ENCODE results near the gene LCP2. TPM values are rescaled to one million over a fixed set of nuclear protein-coding genes. Genes with fewer than 3 reads are reported as not detected.
"Not testable (repeated sequence)": the region's sequence is repeated elsewhere in the genome, so short reads cannot be mapped to it uniquely, and the experiment has no call there.

Gene LCP2
- total RNA-seq, 1 experiment from 2014 or later: not detected

DNA sequence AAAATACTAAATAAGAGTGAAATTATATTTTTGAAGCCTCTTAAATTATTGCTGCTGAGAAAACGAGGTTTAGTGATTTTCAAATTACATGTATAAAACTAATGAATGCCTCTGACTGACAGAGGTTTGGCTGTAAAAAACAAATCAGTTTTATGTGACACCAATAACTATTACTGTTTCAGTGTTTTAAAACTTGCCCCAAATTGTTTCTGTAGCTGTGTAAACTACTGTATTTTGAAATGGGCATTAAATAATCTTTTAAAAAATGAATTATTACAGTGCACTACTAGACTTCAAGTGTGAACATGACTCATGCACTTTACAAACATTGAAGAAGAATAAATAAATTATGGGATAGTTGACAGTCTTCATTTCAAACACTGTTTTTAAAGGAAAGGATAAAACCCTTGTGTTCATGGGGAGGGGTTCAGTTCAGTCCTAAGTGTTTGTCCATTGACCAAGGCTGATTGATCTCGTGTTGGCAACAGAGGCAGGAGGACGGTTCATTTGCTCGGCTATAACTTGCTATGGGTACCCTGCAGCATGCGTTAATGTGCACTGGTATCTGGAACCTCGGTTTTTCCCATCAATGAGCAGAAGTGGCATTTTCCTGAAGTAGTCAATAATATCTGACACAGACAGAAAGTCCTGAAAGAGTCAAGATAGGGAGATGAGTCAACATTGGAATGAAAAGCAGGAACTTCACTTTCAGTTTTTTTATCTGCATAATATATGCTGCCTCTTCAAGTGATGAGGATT lies 49.2 kb downstream of the LCP2 start:
- no TSS peak for BruUV-seq (replicated peaks)
- Histone ChIP-seq H3K79me2 (ENCODE audit: low read depth) (no peaks in the 10 kb centered on the region), H3K4me2 (no peak overlapping the region), H3K4me1 (replicated peaks; ENCODE audit: insufficient read depth) (peaks cover 24% of the 10 kb centered on the region), H3K9me2 (ENCODE audit: insufficient read depth) (no peaks in the 10 kb centered on the region), H3K36me3 (ENCODE audit: low read depth) (no peaks in the 10 kb centered on the region), H3K27ac (no peak overlapping the region), H3K9me3 (ENCODE audit: insufficient read depth, low read depth) (no peaks in the 10 kb centered on the region), H3K4me3 (no peak overlapping the region), H3K27me3 (ENCODE audit: insufficient read depth, low read depth) (no peaks in the 10 kb centered on the region), H2AFZ (no peak overlapping the region), H3F3A (ENCODE audit: insufficient read depth, low read depth) (peaks cover 9% of the 10 kb centered on the region), H4K20me1 (ENCODE audit: insufficient read depth) (no peaks in the 10 kb centered on the region)
- POLR2A ChIA-PET (ENCODE audit: unreplicated experiment): no interaction called here
- intact Hi-C loops (cut with micrococcal nuclease; ENCODE audit: unreplicated experiment): no loop called here
- DNase-seq: no peak
- CTCF ChIA-PET: no interaction called here
- no peak for TF ChIP-seq EZH2 (IDR thresholded peaks at IDR 0.05; ENCODE audit: low read depth)
- TF ChIP-seq, protein P1, sequence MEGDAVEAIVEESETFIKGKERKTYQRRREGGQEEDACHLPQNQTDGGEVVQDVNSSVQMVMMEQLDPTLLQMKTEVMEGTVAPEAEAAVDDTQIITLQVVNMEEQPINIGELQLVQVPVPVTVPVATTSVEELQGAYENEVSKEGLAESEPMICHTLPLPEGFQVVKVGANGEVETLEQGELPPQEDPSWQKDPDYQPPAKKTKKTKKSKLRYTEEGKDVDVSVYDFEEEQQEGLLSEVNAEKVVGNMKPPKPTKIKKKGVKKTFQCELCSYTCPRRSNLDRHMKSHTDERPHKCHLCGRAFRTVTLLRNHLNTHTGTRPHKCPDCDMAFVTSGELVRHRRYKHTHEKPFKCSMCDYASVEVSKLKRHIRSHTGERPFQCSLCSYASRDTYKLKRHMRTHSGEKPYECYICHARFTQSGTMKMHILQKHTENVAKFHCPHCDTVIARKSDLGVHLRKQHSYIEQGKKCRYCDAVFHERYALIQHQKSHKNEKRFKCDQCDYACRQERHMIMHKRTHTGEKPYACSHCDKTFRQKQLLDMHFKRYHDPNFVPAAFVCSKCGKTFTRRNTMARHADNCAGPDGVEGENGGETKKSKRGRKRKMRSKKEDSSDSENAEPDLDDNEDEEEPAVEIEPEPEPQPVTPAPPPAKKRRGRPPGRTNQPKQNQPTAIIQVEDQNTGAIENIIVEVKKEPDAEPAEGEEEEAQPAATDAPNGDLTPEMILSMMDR (conservative IDR thresholded peaks at IDR 0.05): no peak

DNA sequence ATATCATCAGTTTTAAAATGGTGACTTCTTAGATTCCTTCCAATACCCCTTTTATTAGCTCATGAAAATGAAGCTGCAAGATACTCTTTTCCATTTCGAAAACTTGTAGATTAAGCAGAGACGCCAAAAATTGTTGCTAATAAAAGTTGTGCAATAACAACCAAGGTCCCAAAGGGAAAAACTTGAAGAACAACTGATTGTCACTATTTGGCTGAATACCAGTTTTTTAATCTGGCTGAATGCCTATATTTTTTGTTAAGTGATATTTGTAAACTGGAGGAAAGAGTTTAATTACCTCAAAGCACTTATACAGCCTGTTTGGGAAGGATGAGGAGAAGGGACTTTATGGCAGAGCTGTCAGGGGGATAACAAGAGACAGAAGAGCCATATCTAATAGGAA lies 50.2 kb downstream of the LCP2 start:
- H3K27ac ChIP-seq: no peak overlapping the region
- H2AFZ ChIP-seq: no peak overlapping the region
- no TSS peak for BruUV-seq (replicated peaks)
- no peak overlapping the region for H3K4me3 ChIP-seq
- ChIA-PET CTCF (no interaction called here), POLR2A (ENCODE audit: unreplicated experiment) (no interaction called here)
- TF ChIP-seq, protein P1 (conservative IDR thresholded peaks at IDR 0.05): no peak
- no peak for TF ChIP-seq EZH2 (IDR thresholded peaks at IDR 0.05; ENCODE audit: low read depth)
- intact Hi-C loops (cut with micrococcal nuclease; ENCODE audit: unreplicated experiment): no loop called here
- no peaks in the 10 kb centered on the region for H3K9me3 ChIP-seq (ENCODE audit: insufficient read depth, low read depth)
- no peak overlapping the region for H3K4me2 ChIP-seq
- H4K20me1 ChIP-seq (ENCODE audit: insufficient read depth): no peaks in the 10 kb centered on the region
- H3K9me2 ChIP-seq (ENCODE audit: insufficient read depth): no peaks in the 10 kb centered on the region
- H3F3A ChIP-seq (ENCODE audit: insufficient read depth, low read depth): no peaks in the 10 kb centered on the region
- no peaks in the 10 kb centered on the region for H3K79me2 ChIP-seq (ENCODE audit: low read depth)
- no peaks in the 10 kb centered on the region for H3K36me3 ChIP-seq (ENCODE audit: low read depth)
- no peaks in the 10 kb centered on the region for H3K27me3 ChIP-seq (ENCODE audit: insufficient read depth, low read depth)
- H3K4me1 ChIP-seq (replicated peaks; ENCODE audit: insufficient read depth): peaks cover 14% of the 10 kb centered on the region
- no peak for DNase-seq

DNA sequence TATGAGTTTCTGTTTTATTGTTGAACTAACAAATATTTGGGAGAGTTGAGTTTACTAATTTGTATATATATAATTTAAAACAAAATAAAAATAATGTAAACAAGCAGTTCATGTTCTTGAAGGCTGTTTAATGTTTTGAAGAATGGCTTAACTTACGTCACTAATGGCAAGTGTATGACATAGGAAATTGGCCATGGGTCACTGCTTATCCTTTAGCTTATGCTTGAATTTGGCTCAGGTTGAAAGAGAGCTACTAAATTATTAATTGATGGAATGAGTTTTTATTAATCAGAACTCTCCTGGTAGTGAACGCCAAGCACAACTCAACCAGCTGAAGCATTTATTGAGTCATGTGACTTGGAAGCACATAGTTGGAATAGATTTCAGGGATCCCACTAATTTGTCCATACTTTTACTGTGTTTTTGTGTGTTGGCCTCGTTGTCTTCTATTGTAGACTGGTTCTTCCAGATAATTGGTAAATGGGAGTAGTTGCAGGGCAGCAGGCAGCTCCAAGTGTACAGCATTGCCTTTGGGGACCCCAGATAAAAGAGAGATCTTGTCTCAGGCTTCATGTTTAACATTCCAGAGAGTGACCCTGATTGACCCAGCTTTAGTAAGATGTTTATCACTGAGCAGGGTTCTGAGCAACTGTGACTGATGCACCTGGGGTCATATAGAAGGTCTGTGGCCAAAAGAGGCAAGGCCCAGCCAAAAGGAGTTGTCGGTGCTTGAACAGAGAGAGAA lies 51.3 kb downstream of the LCP2 start:
- intact Hi-C loops (cut with micrococcal nuclease; ENCODE audit: unreplicated experiment): no loop called here
- no peaks in the 10 kb centered on the region for H3K79me2 ChIP-seq (ENCODE audit: low read depth)
- H3K27me3 ChIP-seq (ENCODE audit: insufficient read depth, low read depth): no peaks in the 10 kb centered on the region
- H3K9me3 ChIP-seq (ENCODE audit: insufficient read depth, low read depth): no peaks in the 10 kb centered on the region
- no peaks in the 10 kb centered on the region for H3K9me2 ChIP-seq (ENCODE audit: insufficient read depth)
- BruUV-seq (replicated peaks): no TSS peak
- no peaks in the 10 kb centered on the region for H3K36me3 ChIP-seq (ENCODE audit: low read depth)
- peaks cover 14% of the 10 kb centered on the region for H3K4me1 ChIP-seq (replicated peaks; ENCODE audit: insufficient read depth)
- peak in 1 of 2 experiments; percentile 44 for DNase-seq
- H4K20me1 ChIP-seq (ENCODE audit: insufficient read depth): no peaks in the 10 kb centered on the region
- H3K4me3 ChIP-seq: no peak overlapping the region
- ChIA-PET CTCF (no interaction called here), POLR2A (ENCODE audit: unreplicated experiment) (no interaction called here)
- no peaks in the 10 kb centered on the region for H3F3A ChIP-seq (ENCODE audit: insufficient read depth, low read depth)
- H3K27ac ChIP-seq: no peak overlapping the region
- H2AFZ ChIP-seq: no peak overlapping the region
- TF ChIP-seq, protein P1 (conservative IDR thresholded peaks at IDR 0.05): no peak
- TF ChIP-seq EZH2 (IDR thresholded peaks at IDR 0.05; ENCODE audit: low read depth): no peak
- H3K4me2 ChIP-seq: no peak overlapping the region

DNA sequence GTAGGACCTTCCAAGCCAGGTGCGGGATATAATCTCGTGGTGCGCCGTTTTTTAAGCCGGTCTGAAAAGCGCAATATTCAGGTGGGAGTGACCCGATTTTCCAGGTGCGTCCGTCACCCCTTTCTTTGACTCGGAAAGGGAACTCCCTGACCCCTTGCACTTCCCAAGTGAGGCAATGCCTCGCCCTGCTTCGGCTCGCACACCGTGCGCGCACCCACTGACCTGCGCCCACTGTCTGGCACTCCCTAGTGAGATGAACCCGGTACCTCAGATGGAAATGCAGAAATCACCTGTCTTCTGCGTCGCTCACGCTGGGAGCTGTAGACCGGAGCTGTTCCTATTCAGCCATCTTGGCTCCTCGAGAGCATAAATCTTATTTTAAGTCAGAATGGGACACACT lies 52.1 kb downstream of the LCP2 start:
- H4K20me1 ChIP-seq (ENCODE audit: insufficient read depth); H3K79me2 ChIP-seq (ENCODE audit: low read depth); H3F3A ChIP-seq (ENCODE audit: insufficient read depth, low read depth); POLR2A ChIA-PET (ENCODE audit: unreplicated experiment); H3K4me3 ChIP-seq; intact Hi-C loops (cut with micrococcal nuclease; ENCODE audit: unreplicated experiment); H3K4me2 ChIP-seq; H3K27me3 ChIP-seq (ENCODE audit: insufficient read depth, low read depth); BruUV-seq (replicated peaks); H3K36me3 ChIP-seq (ENCODE audit: low read depth); H3K9me3 ChIP-seq (ENCODE audit: insufficient read depth, low read depth); CTCF ChIA-PET; H3K9me2 ChIP-seq (ENCODE audit: insufficient read depth); H2AFZ ChIP-seq; H3K27ac ChIP-seq; DNase-seq: not testable (repeated sequence)
- peaks cover 14% of the 10 kb centered on the region for H3K4me1 ChIP-seq (replicated peaks; ENCODE audit: insufficient read depth)
